Measurements from ENCODE around the gene KCP.

Gene KCP

GRCh38 chr7:128874140-128875031, 36.1 kb downstream of the KCP start:
- DNase-seq (ENCODE audit: low spot score), result no peak

- no peak for DNase-seq (ENCODE audit: low spot score)
These were observed 37.3 kb downstream of the KCP start for GRCh38 chr7:128873234-128873633.

- no peak for DNase-seq (ENCODE audit: low spot score)
These were observed 38.1 kb downstream of the KCP start for GRCh38 chr7:128872394-128872824.

GRCh38 chr7:128871050-128871449, 39.5 kb downstream of the KCP start:
- DNase-seq (ENCODE audit: low spot score), result no peak

GRCh38 chr7:128869944-128870285, 40.6 kb downstream of the KCP start:
- DNase-seq (ENCODE audit: low spot score), result no peak

GRCh38 chr7:128869138-128869943, 41.2 kb downstream of the KCP start:
- DNase-seq (ENCODE audit: low spot score), result no peak

- no peak for DNase-seq (ENCODE audit: low spot score)
These were observed 41.8 kb downstream of the KCP start for GRCh38 chr7:128868624-128869137.

- DNase-seq (ENCODE audit: low spot score), result no peak
These were observed 42.5 kb downstream of the KCP start for GRCh38 chr7:128867842-128868623.

GRCh38 chr7:128867241-128867640, 43.3 kb downstream of the KCP start:
- no peak for DNase-seq (ENCODE audit: low spot score)

- DNase-seq (ENCODE audit: low spot score), result no peak
These were observed 44.3 kb downstream of the KCP start for GRCh38 chr7:128865996-128866877.

- DNase-seq (ENCODE audit: low spot score), result no peak
These were observed 45.2 kb downstream of the KCP start for GRCh38 chr7:128865303-128865702.

GRCh38 chr7:128863433-128863989, 47.0 kb downstream of the KCP start:
- no peak for DNase-seq (ENCODE audit: low spot score)

- DNase-seq (ENCODE audit: low spot score), result peak; percentile 97
These were observed 47.7 kb downstream of the KCP start, which contains the start of gene ATP6V1F for GRCh38 chr7:128862571-128863432. ATP6V1F (plus strand) TSS chr7:128862856; CDS start chr7:128862905, 49 bp downstream.

GRCh38 chr7:128861957-128862570, 48.4 kb downstream of the KCP start:
- no peak for DNase-seq (ENCODE audit: low spot score)

- no peak for DNase-seq (ENCODE audit: low spot score)
These were observed 50.1 kb downstream of the KCP start for GRCh38 chr7:128860158-128861073.

- DNase-seq (ENCODE audit: low spot score), result no peak
These were observed 51.0 kb downstream of the KCP start for GRCh38 chr7:128859232-128860157.
